Fibroblast of skin of scalp (primary cell): Measurements from ENCODE around the gene PDPN.

Experiments used
- DNase-seq: peaks from one replicate; pipeline ENCODE4 v3.0.0-alpha.2; 2013

PDPN gene

GRCh38 chr1:13581446-13581845 is 2.2 kb upstream of the PDPN start:
- no peak for DNase-seq

GRCh38 chr1:13582713-13583443 is 754 bp upstream of the PDPN start:
- DNase-seq = no peak

GRCh38 chr1:13583966-13584791 is 547 bp downstream of the PDPN start:
- DNase-seq = peak; percentile 31

- DNase-seq = no peak
These were observed 1.4 kb downstream of the PDPN start for GRCh38 chr1:13584876-13585611.

GRCh38 chr1:13585612-13585991 is 2.0 kb downstream of the PDPN start:
- DNase-seq = no peak

- DNase-seq = no peak
These were observed 2.4 kb downstream of the PDPN start for GRCh38 chr1:13586001-13586400.

GRCh38 chr1:13587256-13588030 is 3.8 kb downstream of the PDPN start:
- no peak for DNase-seq

GRCh38 chr1:13588946-13589796 is 5.5 kb downstream of the PDPN start:
- no peak for DNase-seq

GRCh38 chr1:13590486-13590885 is 6.9 kb downstream of the PDPN start:
- DNase-seq = no peak

- peak; percentile 76 for DNase-seq
These were observed 10.0 kb downstream of the PDPN start for GRCh38 chr1:13593511-13594131.

GRCh38 chr1:13595411-13595810 is 11.8 kb downstream of the PDPN start:
- no peak for DNase-seq

GRCh38 chr1:13597166-13597565 is 13.5 kb downstream of the PDPN start:
- no peak for DNase-seq

- no peak for DNase-seq
These were observed 17.3 kb downstream of the PDPN start for GRCh38 chr1:13600762-13601453.

GRCh38 chr1:13604176-13604575 is 20.5 kb downstream of the PDPN start:
- DNase-seq = no peak

GRCh38 chr1:13604721-13605120 is 21.1 kb downstream of the PDPN start:
- no peak for DNase-seq

GRCh38 chr1:13605159-13605558 is 21.5 kb downstream of the PDPN start:
- DNase-seq = peak; percentile 51

- DNase-seq = no peak
These were observed 23.4 kb downstream of the PDPN start for GRCh38 chr1:13607002-13607401.

GRCh38 chr1:13616234-13616633 is 32.6 kb downstream of the PDPN start:
- DNase-seq = peak; percentile 3

- peak; percentile 4 for DNase-seq
These were observed 33.5 kb downstream of the PDPN start for GRCh38 chr1:13617108-13617507.

GRCh38 chr1:13617773-13618172 is 34.1 kb downstream of the PDPN start:
- DNase-seq = no peak
